CD14-positive monocyte (primary cell): Measurements from ENCODE around the gene SPC25. TPM values are rescaled to one million over a fixed set of nuclear protein-coding genes. Genes with fewer than 3 reads are reported as not detected.

Experiments
- DNase-seq, 3 donors: peaks; one replicate each; pipeline ENCODE4 v3.0.0-alpha.2; 2011 to 2022
- H2AFZ ChIP-seq: 2 replicates; pipeline ENCODE4 v1.6.0; 2012; ENCODE audit warnings: mild to moderate bottlenecking, low read depth, low read length, inconsistent platforms; ENCODE audit not compliant: insufficient read depth, poor library complexity, severe bottlenecking
- H3K27ac ChIP-seq, 2 donors: 1 replicate in 1 of 2; 2 replicates in 1 of 2; pipeline ENCODE4 v1.5.1; 2012 to 2013; ENCODE audit warnings: low read length in 2 of 2, control low read depth in 1 of 2, inconsistent platforms in 1 of 2, low read depth in 1 of 2, mild to moderate bottlenecking in 1 of 2
- H3K27me3 ChIP-seq, 2 donors: one replicate each; pipeline versions ENCODE4 v1.6.0 to v1.6.1; 2011 to 2013; ENCODE audit warnings: low read length in 2 of 2; ENCODE audit not compliant: control insufficient read depth in 2 of 2, insufficient read depth in 2 of 2
- H3K36me3 ChIP-seq, 2 donors: replicated peaks in 1 of 2; 1 replicate in 1 of 2; 2 replicates in 1 of 2; pipeline versions ENCODE4 v1.5.1 to v1.6.1; 2012 to 2013; ENCODE audit warnings: low read length in 2 of 2, control low read depth in 1 of 2, inconsistent platforms in 1 of 2, mild to moderate bottlenecking in 1 of 2; ENCODE audit not compliant: insufficient read depth in 2 of 2, control insufficient read depth in 1 of 2
- H3K4me1 ChIP-seq, 2 donors: 1 replicate in 1 of 2; 2 replicates in 1 of 2; pipeline versions ENCODE4 v1.5.1 to v1.6.1; 2012 to 2013; ENCODE audit warnings: low read length in 2 of 2, control low read depth in 1 of 2, inconsistent platforms in 1 of 2, mild to moderate bottlenecking in 1 of 2, moderate library complexity in 1 of 2; ENCODE audit not compliant: insufficient read depth in 2 of 2, control insufficient read depth in 1 of 2
- H3K4me2 ChIP-seq: replicated peaks from 2 replicates; pipeline ENCODE3; 2012; ENCODE audit warnings: low read length, moderate library complexity, mild to moderate bottlenecking; ENCODE audit not compliant: poor library complexity, severe bottlenecking; ENCODE audit errors: extremely low read depth
- H3K4me3 ChIP-seq, 3 experiments: fragments of 200-600 bp in 1 of 3; sonication (generic) in 1 of 3; replicated peaks in 1 of 3; 1 replicate in 2 of 3; 2 replicates in 1 of 3; pipeline ENCODE4 v1.5.1; 2011 to 2013; ENCODE audit warnings: low read length in 3 of 3, mild to moderate bottlenecking in 3 of 3, control low read depth in 2 of 3, low read depth in 2 of 3, inconsistent platforms in 1 of 3, moderate library complexity in 1 of 3
- H3K79me2 ChIP-seq: 2 replicates; pipeline ENCODE4 v1.6.0; 2012; ENCODE audit warnings: mild to moderate bottlenecking, control low read depth, inconsistent platforms, low read length, moderate library complexity; ENCODE audit not compliant: insufficient read depth
- H3K9ac ChIP-seq: 2 replicates; pipeline ENCODE4 v1.6.0; 2017; ENCODE audit warnings: low read length, mild to moderate bottlenecking; ENCODE audit not compliant: insufficient read depth, poor library complexity, severe bottlenecking
- H3K9me3 ChIP-seq, 2 donors: replicated peaks in 1 of 2; 1 replicate in 1 of 2; 2 replicates in 1 of 2; pipeline versions ENCODE4 v1.5.1 to v1.6.1; 2012 to 2013; ENCODE audit warnings: low read length in 2 of 2, control low read depth in 1 of 2; ENCODE audit not compliant: control insufficient read depth in 1 of 2, insufficient read depth in 1 of 2
- H4K20me1 ChIP-seq: 2 replicates; pipeline ENCODE4 v1.6.0; 2012; ENCODE audit warnings: mild to moderate bottlenecking, low read length, control low read depth, moderate library complexity; ENCODE audit not compliant: insufficient read depth
- H3K27ac Mint-ChIP-seq, 7 donors: one replicate each; pipeline ENCODE4 v1.8.0; 2020; ENCODE audit warnings: mild to moderate bottlenecking in 7 of 7, mixed read lengths in 7 of 7, moderate library complexity in 6 of 7, inconsistent platforms in 2 of 7
- H3K27me3 Mint-ChIP-seq, 3 donors: one replicate each; pipeline ENCODE4 v1.8.0; 2021 to 2022; ENCODE audit warnings: low read depth in 3 of 3, mild to moderate bottlenecking in 3 of 3, mixed read lengths in 3 of 3, moderate library complexity in 3 of 3, inconsistent platforms in 1 of 3
- H3K36me3 Mint-ChIP-seq, 2 donors: one replicate each; pipeline ENCODE4 v1.8.0; 2020; ENCODE audit warnings: mixed read lengths in 2 of 2, inconsistent platforms in 1 of 2, mild to moderate bottlenecking in 1 of 2
- H3K4me1 Mint-ChIP-seq: one replicate; pipeline ENCODE4 v1.8.0; 2020; ENCODE audit warnings: mild to moderate bottlenecking, mixed read lengths
- H3K4me3 Mint-ChIP-seq, 2 donors: one replicate each; pipeline ENCODE4 v1.8.0; 2020; ENCODE audit warnings: mild to moderate bottlenecking in 2 of 2, mixed read lengths in 2 of 2, moderate library complexity in 1 of 2
- H3K9me3 Mint-ChIP-seq, 7 donors: one replicate each; pipeline ENCODE4 v1.8.0; 2020 to 2022; ENCODE audit warnings: mixed read lengths in 7 of 7, mild to moderate bottlenecking in 6 of 7, moderate library complexity in 6 of 7, inconsistent platforms in 2 of 7
- WGBS: methylation state at CpG from one replicate; pipeline ENCODE4 v1.1.5; 2013; ENCODE audit warnings: missing lambda C conversion rate; ENCODE audit not compliant: insufficient coverage; 5-methylcytosine and 5-hydroxymethylcytosine counted together
- intact Hi-C, 2 donors: fragments of 100-400 bp; cut with micrococcal nuclease; formaldehyde crosslinking; loops; one replicate each; pipeline versions ENCODE4 v1.15.0 to v1.15.1; 2023
- polyA plus RNA-seq, 3 donors: library from polyadenylated mRNA; depleted of rRNA in 1 of 3; unstranded in 2 of 3; stranded (reverse) in 1 of 3; fragments of 300-500 nt in 2 of 3; fragments of >200 nt in 1 of 3; fragmentation: Illumina TruSeq in 2 of 3; gene quantifications; 1 replicate in 2 of 3; 2 replicates in 1 of 3; pipeline ENCODE4 v1.2.3, GENCODE V29; 2012 to 2021
- TF ChIP-seq, protein P1 (sequence below): fragments of 200-600 bp; IDR thresholded peaks from one replicate; pipeline ENCODE4 v1.8.0; 2022; ENCODE audit warnings: antibody characterized with exemption, mild to moderate bottlenecking

Gene SPC25
- polyA plus RNA-seq, 3 donors = not detected

DNA sequence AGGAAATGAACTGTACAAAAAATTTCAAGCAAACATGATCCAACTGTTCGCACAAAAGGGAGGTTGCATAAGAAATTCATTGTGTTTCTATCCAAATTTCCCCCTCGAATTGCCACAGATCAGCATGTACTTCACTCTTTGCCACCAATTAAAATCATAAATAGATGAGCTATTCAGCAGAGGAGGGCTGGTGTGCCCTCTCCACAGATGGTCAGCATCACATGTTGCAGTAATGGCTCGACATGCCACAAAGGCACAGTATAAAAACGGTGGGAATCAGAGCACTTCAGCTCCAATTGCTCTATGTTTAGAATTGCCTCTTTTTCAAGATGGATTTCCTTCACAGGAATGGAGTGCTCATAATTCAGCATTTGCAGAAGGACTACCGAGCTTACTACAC, 10.8 kb upstream of the SPC25 start, which contains the start of gene G6PC2:
G6PC2 (plus strand) TSS at position 289 of the 400 bp plus-strand sequence; CDS start at position 330, 41 bp downstream.
- WGBS = 85% methylated on average over 2 of the region's 5 CpGs
- H3K9me3 ChIP-seq = no peaks in the 10 kb centered on the region

DNA sequence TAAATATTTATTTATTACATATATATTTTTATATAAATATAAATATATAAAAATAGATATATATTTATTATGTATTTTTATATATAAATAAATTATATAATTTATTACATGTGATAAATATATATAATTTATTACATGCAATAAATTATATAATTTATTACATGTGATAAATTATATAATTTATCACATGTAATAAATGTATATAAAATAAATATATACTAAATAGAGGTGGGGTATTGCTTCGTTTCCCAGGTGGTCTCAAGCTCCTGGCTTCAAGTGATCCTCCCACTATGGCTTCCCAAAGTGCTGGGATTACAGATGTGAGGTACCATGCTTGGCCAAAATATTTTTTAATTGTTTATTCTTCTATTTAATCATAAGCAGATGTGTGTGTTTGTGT, 7.2 kb upstream of the SPC25 start:
- no peak overlapping the region for H3K4me3 Mint-ChIP-seq
- H3K9me3 Mint-ChIP-seq = no peaks in the 10 kb centered on the region
- Histone ChIP-seq H3K27me3 (no peaks in the 10 kb centered on the region), H2AFZ (no peak overlapping the region), H3K4me1 (no peaks in the 10 kb centered on the region), H3K4me3 (no peak overlapping the region), H4K20me1 (no peaks in the 10 kb centered on the region), H3K9ac (no peak overlapping the region), H3K27ac (no peak overlapping the region), H3K36me3 (no peaks in the 10 kb centered on the region), H3K4me2 (no peak overlapping the region), H3K79me2 (no peaks in the 10 kb centered on the region), H3K9me3 (no peaks in the 10 kb centered on the region)
- DNase-seq = no peak
- H3K4me1 Mint-ChIP-seq = peaks cover 8% of the 10 kb centered on the region
- H3K27ac Mint-ChIP-seq = no peak overlapping the region
- WGBS = no CpG with 5 or more reads among the region's 1 CpG
- intact Hi-C loops = no loop called here
- peaks cover 0 to 5% (median 5%) of the 10 kb centered on the region in 3 donors for H3K27me3 Mint-ChIP-seq
- H3K36me3 Mint-ChIP-seq = no peaks in the 10 kb centered on the region
- TF ChIP-seq, protein P1, sequence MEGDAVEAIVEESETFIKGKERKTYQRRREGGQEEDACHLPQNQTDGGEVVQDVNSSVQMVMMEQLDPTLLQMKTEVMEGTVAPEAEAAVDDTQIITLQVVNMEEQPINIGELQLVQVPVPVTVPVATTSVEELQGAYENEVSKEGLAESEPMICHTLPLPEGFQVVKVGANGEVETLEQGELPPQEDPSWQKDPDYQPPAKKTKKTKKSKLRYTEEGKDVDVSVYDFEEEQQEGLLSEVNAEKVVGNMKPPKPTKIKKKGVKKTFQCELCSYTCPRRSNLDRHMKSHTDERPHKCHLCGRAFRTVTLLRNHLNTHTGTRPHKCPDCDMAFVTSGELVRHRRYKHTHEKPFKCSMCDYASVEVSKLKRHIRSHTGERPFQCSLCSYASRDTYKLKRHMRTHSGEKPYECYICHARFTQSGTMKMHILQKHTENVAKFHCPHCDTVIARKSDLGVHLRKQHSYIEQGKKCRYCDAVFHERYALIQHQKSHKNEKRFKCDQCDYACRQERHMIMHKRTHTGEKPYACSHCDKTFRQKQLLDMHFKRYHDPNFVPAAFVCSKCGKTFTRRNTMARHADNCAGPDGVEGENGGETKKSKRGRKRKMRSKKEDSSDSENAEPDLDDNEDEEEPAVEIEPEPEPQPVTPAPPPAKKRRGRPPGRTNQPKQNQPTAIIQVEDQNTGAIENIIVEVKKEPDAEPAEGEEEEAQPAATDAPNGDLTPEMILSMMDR = no peak

More for the DNA sequence above, 10.8 kb upstream of the SPC25 start, which contains the start of gene G6PC2:
- intact Hi-C loops = no loop called here
- no peaks in the 10 kb centered on the region for H3K9me3 Mint-ChIP-seq
- H2AFZ ChIP-seq = no peak within 1 kb of the TSS
- no peaks in the 10 kb centered on the region for H3K36me3 ChIP-seq
- H3K4me3 Mint-ChIP-seq = no peak within 1 kb of the TSS
- H3K27ac Mint-ChIP-seq = no peak within 1 kb of the TSS
- H3K9ac ChIP-seq = no peak within 1 kb of the TSS
- no peaks in the 10 kb centered on the region for H4K20me1 ChIP-seq
- peaks cover 0 to 2% (median 2%) of the 10 kb centered on the region in 3 donors for H3K27me3 Mint-ChIP-seq
- no peak within 1 kb of the TSS for H3K4me3 ChIP-seq
- H3K36me3 Mint-ChIP-seq = no peaks in the 10 kb centered on the region
- TF ChIP-seq, protein P1 = no peak
- no peaks in the 10 kb centered on the region for H3K27me3 ChIP-seq
- no peak for DNase-seq
- H3K4me2 ChIP-seq = no peak within 1 kb of the TSS
- peaks cover 8% of the 10 kb centered on the region for H3K4me1 Mint-ChIP-seq
- no peak within 1 kb of the TSS for H3K27ac ChIP-seq
- no peaks in the 10 kb centered on the region for H3K79me2 ChIP-seq
- no peaks in the 10 kb centered on the region for H3K4me1 ChIP-seq
